H1 (cell line): Measurements from ENCODE around the gene GHRL.

Source experiments
- MAX ChIP-seq: IDR thresholded peaks from 2 replicates; pipeline ENCODE4 v1.6.1; 2012; ENCODE audit warnings: inconsistent platforms
- PHF8 ChIP-seq: fragments of 200-600 bp; sonication (generic); conservative IDR thresholded peaks from 2 replicates; pipeline ENCODE4 v1.7.1; 2012; ENCODE audit warnings: low read depth, mild to moderate bottlenecking, inconsistent platforms, low read length, moderate library complexity
- RAD21 ChIP-seq, 2 experiments: IDR thresholded peaks in 1 of 2; conservative IDR thresholded peaks in 1 of 2; 2 replicates each; pipeline ENCODE4 v1.6.1; 2011; ENCODE audit warnings: low read depth in 2 of 2, low read length in 2 of 2, improper control_type of control experiment in 1 of 2, inconsistent platforms in 1 of 2, mild to moderate bottlenecking in 1 of 2, moderate library complexity in 1 of 2
- TEAD4 ChIP-seq: IDR thresholded peaks from 2 replicates; pipeline ENCODE4 v1.6.1; 2012; ENCODE audit warnings: low read depth, low read length, inconsistent platforms, mixed read lengths
- USF2 ChIP-seq: IDR thresholded peaks from 2 replicates; pipeline ENCODE4 v1.6.1; 2011; ENCODE audit warnings: low read length, improper control_type of control experiment

DNA sequence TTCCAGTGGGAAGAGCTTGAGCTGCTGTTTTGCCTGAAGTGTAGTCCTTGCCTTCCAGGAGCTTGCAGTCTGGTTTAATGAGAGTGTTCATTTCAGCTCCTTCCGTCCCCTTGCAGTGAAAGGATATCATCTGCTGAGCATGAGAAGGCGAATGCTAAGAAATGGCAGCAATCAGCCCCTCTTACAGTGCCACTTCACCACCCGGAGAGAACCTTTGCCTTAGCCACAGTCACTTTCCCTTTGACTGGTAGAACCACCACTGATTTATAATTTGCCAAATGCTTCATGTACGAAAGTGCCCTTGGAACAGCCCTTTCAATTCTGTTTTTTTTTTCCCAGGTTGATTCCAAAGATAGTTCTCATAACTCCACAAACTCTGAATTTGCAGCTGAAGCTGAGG is 32.9 kb downstream of the GHRL start:
- TF ChIP-seq TEAD4 = no peak
- no peak for TF ChIP-seq PHF8
- TF ChIP-seq MAX = no peak
- TF ChIP-seq RAD21 (IDR thresholded peaks at IDR 0.05 in 1 of 2, conservative IDR thresholded peaks at IDR 0.05 in 1 of 2; ENCODE audit: low read depth in 2 of 2, low read length in 2 of 2) = no peak
- TF ChIP-seq USF2 = no peak
